ENCODE data around the gene MYH16.
"Not testable (repeated sequence)": the region's sequence is repeated elsewhere in the genome, so short reads cannot be mapped to it uniquely, and the experiment has no call there.

MYH16 gene

DNA sequence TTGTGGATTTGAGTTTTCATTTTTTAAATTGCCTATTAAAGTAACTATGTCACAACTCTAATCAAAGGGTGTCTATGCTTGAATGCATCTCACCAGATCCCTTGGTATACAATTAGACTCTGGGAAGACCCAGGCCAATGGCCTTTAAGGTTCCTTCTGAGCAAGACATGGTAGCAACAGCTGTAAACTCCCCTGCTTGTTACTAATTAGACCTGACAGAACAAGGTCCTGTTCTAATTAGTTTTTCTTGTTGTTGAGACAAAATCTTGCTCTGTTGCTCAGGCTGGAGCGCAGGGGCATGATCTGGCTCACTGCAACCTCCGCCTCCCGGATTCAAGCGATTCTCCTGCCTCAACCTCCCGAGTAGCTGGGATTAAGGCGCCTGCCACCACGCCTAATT lies 2.9 kb downstream of the MYH16 start:
- no peak overlapping the region for H3K4me3 ChIP-seq (ENCODE audit: extremely low read depth, insufficient read depth, low read length, poor library complexity, severe bottlenecking)
- H3K36me3 ChIP-seq (ENCODE audit: control insufficient read depth, insufficient read depth, low read length): no peaks in the 10 kb centered on the region
- WGBS, 2 experiments (ENCODE audit: insufficient coverage in 2 of 2): 85 to 93% methylated on average over 6 to 7 of the region's 7 CpGs
- peaks cover 7% of the 10 kb centered on the region for H3K4me1 ChIP-seq (ENCODE audit: control insufficient read depth, insufficient read depth, low read length, poor library complexity, severe bottlenecking)
- H3K27ac ChIP-seq (ENCODE audit: low read depth, low read length, severe bottlenecking): no peak overlapping the region
- no peaks in the 10 kb centered on the region for H3K9me3 ChIP-seq (ENCODE audit: control insufficient read depth, low read length)

DNA sequence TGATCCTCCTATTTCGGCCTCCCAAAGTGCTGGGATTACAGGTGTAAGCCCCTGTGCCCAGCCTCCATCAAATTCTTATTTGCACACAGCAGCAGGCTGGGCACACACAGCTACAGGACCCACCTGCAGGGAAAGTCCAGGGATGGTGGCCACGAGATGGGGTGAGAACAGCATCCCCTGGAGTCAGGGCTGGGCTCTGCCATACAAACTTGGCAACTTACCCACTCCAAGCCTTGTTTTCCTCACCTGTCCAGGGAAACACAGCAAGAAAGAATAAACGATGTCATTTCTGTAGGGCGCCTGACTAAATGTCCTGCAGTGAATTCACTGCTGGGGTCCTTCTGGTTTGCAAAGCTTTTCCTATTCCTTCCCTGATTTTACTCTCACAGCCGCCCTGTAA lies 5.5 kb downstream of the MYH16 start:
- Histone ChIP-seq H3K4me1 (ENCODE audit: control insufficient read depth, insufficient read depth, low read length, poor library complexity, severe bottlenecking) (peaks cover 7% of the 10 kb centered on the region), H3K9me3 (ENCODE audit: control insufficient read depth, low read length) (no peaks in the 10 kb centered on the region), H3K36me3 (ENCODE audit: control insufficient read depth, insufficient read depth, low read length) (no peaks in the 10 kb centered on the region), H3K4me3 (ENCODE audit: extremely low read depth, insufficient read depth, low read length, poor library complexity, severe bottlenecking) (no peak overlapping the region), H3K27ac (ENCODE audit: low read depth, low read length, severe bottlenecking) (no peak overlapping the region)
- 76 to 80% methylated on average over 4 to 5 of the region's 5 CpGs for WGBS, 2 experiments (ENCODE audit: insufficient coverage in 2 of 2)

DNA sequence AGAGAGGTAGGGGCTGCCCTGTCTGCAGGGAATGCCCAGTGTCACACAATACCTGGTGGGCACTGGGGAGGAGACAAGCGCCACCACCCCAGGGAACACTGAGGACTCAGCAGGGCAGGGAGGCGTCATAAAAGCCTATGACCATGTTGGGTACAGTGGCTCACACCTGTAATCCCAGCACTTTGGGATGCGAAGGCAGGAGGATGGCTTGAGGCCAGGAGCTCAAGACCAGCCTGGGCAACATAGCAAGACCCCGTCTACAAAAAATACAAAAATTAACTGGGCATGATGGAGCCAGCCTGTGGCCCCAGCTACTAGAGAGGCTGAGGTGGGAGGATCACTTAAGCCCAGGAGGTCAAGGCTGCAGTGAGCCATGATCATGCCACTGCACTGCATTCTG lies 11.5 kb downstream of the MYH16 start:
- WGBS, 2 experiments (ENCODE audit: insufficient coverage in 2 of 2): 87 to 92% methylated on average over 4 of the region's 4 CpGs
- not testable (repeated sequence) for H3K4me3 ChIP-seq (ENCODE audit: extremely low read depth, insufficient read depth, low read length, poor library complexity, severe bottlenecking); H3K4me1 ChIP-seq (ENCODE audit: control insufficient read depth, insufficient read depth, low read length, poor library complexity, severe bottlenecking); H3K36me3 ChIP-seq (ENCODE audit: control insufficient read depth, insufficient read depth, low read length); H3K9me3 ChIP-seq (ENCODE audit: control insufficient read depth, low read length); H3K27ac ChIP-seq (ENCODE audit: low read depth, low read length, severe bottlenecking)

DNA sequence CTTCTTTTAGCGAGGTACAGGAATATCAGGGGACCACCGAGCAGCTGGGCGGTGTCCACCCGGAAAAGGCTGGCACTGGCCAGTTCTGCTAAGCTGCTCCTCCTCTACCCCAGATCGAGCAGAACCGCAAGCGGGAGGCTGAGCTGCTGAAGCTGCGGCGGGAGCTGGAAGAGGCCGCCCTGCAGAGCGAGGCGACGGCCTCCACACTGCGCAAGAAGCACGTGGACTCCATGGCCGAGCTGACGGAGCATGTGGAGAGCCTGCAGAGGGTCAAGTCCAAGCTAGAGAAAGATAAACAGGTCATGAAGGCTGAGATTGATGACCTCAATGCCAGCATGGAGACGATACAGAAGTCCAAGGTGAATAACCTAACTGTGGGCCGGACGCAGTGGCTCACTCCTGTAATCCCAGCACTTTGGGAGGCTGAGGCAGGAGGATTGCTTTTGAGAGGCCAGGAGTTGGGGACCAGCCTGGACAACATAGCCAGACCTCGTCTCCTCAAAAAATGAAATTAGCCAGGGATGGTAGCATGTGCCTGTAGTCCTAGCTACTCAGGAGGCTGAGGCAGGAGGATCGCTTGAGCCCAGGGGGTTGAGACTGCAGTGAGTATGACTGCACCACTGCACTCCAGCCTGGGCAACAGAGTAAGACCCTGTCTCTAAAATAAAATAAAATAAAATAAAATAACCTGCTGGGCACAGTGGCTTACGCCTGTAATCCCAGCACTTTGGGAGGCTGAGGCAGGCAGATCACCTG lies 15.3 kb downstream of the MYH16 start:
- Histone ChIP-seq H3K36me3 (ENCODE audit: control insufficient read depth, insufficient read depth, low read length) (no peaks in the 10 kb centered on the region), H3K27ac (ENCODE audit: low read depth, low read length, severe bottlenecking) (no peak overlapping the region), H3K4me3 (ENCODE audit: extremely low read depth, insufficient read depth, low read length, poor library complexity, severe bottlenecking) (no peak overlapping the region), H3K4me1 (ENCODE audit: control insufficient read depth, insufficient read depth, low read length, poor library complexity, severe bottlenecking) (no peaks in the 10 kb centered on the region), H3K9me3 (ENCODE audit: control insufficient read depth, low read length) (no peaks in the 10 kb centered on the region)
- 86 to 90% methylated on average over 18 to 20 of the region's 23 CpGs for WGBS, 2 experiments (ENCODE audit: insufficient coverage in 2 of 2)

DNA sequence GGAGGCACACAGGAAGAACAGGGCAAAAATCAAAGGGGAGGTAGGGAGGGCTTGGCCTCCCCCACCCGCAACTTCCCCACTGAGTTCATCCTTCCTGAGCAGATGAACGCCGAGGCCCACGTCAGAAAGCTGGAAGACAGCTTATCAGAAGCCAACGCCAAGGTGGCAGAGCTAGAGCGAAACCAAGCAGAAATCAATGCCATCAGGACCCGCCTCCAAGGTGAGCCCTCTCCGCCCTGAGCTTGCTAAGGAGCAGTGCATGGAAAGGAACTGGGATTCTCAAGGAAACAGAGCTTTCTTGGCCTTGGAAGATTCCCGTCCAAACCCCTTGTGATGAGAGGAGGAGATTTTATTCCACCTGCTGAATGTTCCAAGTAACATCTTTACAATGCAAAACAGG lies 16.5 kb downstream of the MYH16 start:
- 85 to 95% methylated on average over 7 to 8 of the region's 9 CpGs for WGBS, 2 experiments (ENCODE audit: insufficient coverage in 2 of 2)
- Histone ChIP-seq H3K4me3 (ENCODE audit: extremely low read depth, insufficient read depth, low read length, poor library complexity, severe bottlenecking) (no peak overlapping the region), H3K4me1 (ENCODE audit: control insufficient read depth, insufficient read depth, low read length, poor library complexity, severe bottlenecking) (no peaks in the 10 kb centered on the region), H3K27ac (ENCODE audit: low read depth, low read length, severe bottlenecking) (no peak overlapping the region), H3K9me3 (ENCODE audit: control insufficient read depth, low read length) (no peaks in the 10 kb centered on the region), H3K36me3 (ENCODE audit: control insufficient read depth, insufficient read depth, low read length) (no peaks in the 10 kb centered on the region)

DNA sequence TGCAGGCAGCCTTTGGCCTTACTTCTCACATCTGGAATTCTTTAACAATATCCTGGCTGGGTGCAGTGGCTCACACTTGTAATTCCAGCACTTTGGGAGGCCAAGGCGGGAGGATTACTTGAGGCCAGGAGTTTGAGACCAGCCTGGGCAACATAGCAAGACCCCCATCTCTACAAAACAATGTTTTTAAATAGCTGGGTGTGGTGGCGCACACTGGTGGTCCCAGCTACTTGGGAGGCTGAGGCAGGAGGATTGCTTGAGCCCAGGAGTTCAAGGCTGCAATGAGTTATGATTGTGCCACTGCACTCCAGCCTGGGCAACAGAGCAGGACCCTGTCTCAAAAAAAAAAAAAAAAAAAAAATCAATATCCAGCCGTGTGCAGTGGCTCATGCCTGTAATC lies 17.5 kb downstream of the MYH16 start:
- not testable (repeated sequence) for H3K36me3 ChIP-seq (ENCODE audit: control insufficient read depth, insufficient read depth, low read length); H3K4me1 ChIP-seq (ENCODE audit: control insufficient read depth, insufficient read depth, low read length, poor library complexity, severe bottlenecking); H3K27ac ChIP-seq (ENCODE audit: low read depth, low read length, severe bottlenecking); H3K4me3 ChIP-seq (ENCODE audit: extremely low read depth, insufficient read depth, low read length, poor library complexity, severe bottlenecking); H3K9me3 ChIP-seq (ENCODE audit: control insufficient read depth, low read length)
- whole genome bisulfite sequencing, 2 experiments (ENCODE audit: insufficient coverage in 2 of 2): 86 to 100% methylated on average over 1 of the region's 3 CpGs

DNA sequence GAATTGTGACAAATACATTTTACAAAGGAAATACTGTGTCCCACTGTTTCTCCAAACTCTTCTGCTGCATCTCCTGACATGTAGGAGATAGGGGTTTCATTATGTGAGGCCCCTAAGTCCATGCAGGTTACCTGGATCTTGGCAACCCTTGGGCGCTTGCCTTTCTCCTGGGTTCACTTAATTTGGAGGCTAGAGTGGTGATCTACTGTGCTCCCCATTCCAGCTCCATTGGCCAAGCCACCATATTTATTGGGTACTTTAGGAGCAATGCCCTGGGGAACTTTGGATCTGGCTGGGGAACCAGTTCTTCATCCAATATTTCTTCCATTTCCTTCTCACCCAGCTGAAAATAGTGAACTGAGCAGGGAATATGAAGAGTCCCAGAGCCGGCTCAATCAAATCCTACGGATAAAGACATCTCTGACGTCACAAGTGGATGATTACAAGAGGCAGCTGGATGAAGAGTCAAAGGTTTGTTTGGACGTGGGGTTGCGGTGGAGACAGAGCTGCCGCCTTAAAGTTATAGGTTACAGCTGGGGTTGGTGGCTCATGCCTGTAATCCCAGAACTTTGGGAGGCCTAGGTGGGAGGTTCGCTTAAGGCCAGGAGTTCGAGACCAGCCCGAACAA lies 18.5 kb downstream of the MYH16 start:
- Histone ChIP-seq H3K9me3 (ENCODE audit: control insufficient read depth, low read length) (no peaks in the 10 kb centered on the region), H3K27ac (ENCODE audit: low read depth, low read length, severe bottlenecking) (no peak overlapping the region), H3K36me3 (ENCODE audit: control insufficient read depth, insufficient read depth, low read length) (no peaks in the 10 kb centered on the region), H3K4me1 (ENCODE audit: control insufficient read depth, insufficient read depth, low read length, poor library complexity, severe bottlenecking) (no peaks in the 10 kb centered on the region), H3K4me3 (ENCODE audit: extremely low read depth, insufficient read depth, low read length, poor library complexity, severe bottlenecking) (no peak overlapping the region)
- WGBS, 2 experiments (ENCODE audit: insufficient coverage in 2 of 2): 96 to 100% methylated on average over 3 to 7 of the region's 10 CpGs

DNA sequence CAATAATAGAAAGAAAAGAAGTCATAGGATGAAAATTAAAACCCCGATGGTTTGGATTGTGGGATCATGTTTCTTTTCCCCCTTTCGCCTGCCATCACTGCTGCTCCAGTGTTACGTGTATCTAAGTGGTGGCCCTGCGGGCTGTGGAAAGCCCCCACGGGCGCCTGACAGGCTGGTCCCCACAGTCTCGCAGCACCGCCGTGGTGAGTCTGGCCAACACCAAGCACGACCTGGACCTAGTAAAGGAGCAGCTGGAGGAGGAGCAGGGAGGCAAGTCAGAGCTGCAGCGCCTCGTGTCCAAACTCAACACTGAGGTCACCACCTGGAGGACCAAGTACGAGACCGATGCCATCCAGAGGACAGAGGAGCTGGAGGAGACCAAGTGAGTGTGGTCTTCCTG lies 19.5 kb downstream of the MYH16 start:
- no peaks in the 10 kb centered on the region for H3K4me1 ChIP-seq (ENCODE audit: control insufficient read depth, insufficient read depth, low read length, poor library complexity, severe bottlenecking)
- H3K27ac ChIP-seq (ENCODE audit: low read depth, low read length, severe bottlenecking): no peak overlapping the region
- no peaks in the 10 kb centered on the region for H3K36me3 ChIP-seq (ENCODE audit: control insufficient read depth, insufficient read depth, low read length)
- WGBS, 2 experiments (ENCODE audit: insufficient coverage in 2 of 2): 89 to 90% methylated on average over 14 of the region's 14 CpGs
- H3K9me3 ChIP-seq (ENCODE audit: control insufficient read depth, low read length): no peaks in the 10 kb centered on the region
- no peak overlapping the region for H3K4me3 ChIP-seq (ENCODE audit: extremely low read depth, insufficient read depth, low read length, poor library complexity, severe bottlenecking)

DNA sequence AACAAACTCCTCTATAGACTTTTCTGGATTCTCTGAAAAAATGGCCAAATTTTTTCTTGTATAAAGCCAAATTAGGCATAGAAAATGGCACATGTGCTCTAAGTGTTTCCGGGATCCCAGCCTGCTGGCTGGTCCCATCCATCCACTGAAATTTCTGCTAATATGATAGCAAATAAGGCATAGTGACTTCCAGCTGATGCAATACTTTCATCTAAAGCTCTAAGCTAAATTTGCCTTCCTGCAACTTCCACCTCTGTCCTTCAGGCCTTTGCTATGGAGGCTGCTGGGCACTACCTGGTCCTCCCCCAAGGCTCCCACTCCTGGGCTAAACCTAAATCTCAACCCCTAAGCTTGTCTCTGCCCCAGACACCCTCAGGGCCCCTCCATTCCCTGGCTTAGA lies 20.5 kb downstream of the MYH16 start:
- Histone ChIP-seq H3K36me3 (ENCODE audit: control insufficient read depth, insufficient read depth, low read length) (no peaks in the 10 kb centered on the region), H3K9me3 (ENCODE audit: control insufficient read depth, low read length) (no peaks in the 10 kb centered on the region), H3K4me3 (ENCODE audit: extremely low read depth, insufficient read depth, low read length, poor library complexity, severe bottlenecking) (no peak overlapping the region), H3K4me1 (ENCODE audit: control insufficient read depth, insufficient read depth, low read length, poor library complexity, severe bottlenecking) (no peaks in the 10 kb centered on the region), H3K27ac (ENCODE audit: low read depth, low read length, severe bottlenecking) (no peak overlapping the region)
- WGBS, 2 experiments (ENCODE audit: insufficient coverage in 2 of 2): 86% methylated on average over 1 of the region's 1 CpG; no CpG with 5 or more reads in 1 of the 2 experiments

DNA sequence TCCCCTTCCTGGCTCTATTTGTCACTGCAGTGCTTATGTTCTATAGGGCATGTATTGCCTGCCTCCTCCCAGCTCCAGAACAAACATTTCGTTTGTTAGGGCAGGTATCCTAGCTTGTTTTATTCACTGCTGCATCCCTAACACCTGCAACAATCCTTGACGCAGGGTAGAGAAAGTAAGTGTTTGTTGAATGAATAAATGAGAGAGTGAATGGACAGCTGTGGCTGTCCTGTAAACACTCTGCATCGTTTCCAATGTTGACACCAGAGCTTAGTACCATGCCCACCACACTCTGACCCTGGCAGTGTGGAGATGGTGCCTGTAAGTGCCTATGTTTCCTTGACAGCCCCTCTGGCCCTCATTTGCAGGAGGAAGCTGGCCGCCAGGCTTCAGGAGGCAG lies 21.0 kb downstream of the MYH16 start:
- 83 to 100% methylated on average over 1 to 2 of the region's 4 CpGs for WGBS, 2 experiments (ENCODE audit: insufficient coverage in 2 of 2)
- H3K4me3 ChIP-seq (ENCODE audit: extremely low read depth, insufficient read depth, low read length, poor library complexity, severe bottlenecking): no peak overlapping the region
- no peaks in the 10 kb centered on the region for H3K9me3 ChIP-seq (ENCODE audit: control insufficient read depth, low read length)
- no peaks in the 10 kb centered on the region for H3K36me3 ChIP-seq (ENCODE audit: control insufficient read depth, insufficient read depth, low read length)
- no peaks in the 10 kb centered on the region for H3K4me1 ChIP-seq (ENCODE audit: control insufficient read depth, insufficient read depth, low read length, poor library complexity, severe bottlenecking)
- no peak overlapping the region for H3K27ac ChIP-seq (ENCODE audit: low read depth, low read length, severe bottlenecking)

DNA sequence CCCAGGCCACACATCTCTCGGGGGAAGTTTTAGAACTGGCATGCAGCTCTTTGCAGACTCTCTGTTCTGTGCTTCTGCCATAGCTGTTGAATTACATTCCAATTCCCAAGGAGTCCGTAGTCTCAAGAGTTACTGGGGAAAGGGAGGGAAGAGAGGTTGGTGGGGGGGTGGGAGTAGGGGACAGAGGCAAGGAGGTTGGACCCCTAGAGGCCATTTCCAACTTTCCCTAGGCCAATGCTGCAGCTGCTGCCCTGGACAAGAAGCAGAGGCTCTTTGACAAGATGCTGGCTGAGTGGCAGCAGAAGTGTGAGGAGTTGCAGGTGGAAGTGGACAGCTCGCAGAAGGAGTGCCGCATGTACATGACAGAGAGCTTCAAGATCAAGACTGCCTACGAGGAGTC lies 23.8 kb downstream of the MYH16 start:
- 93 to 98% methylated on average over 4 of the region's 5 CpGs for WGBS, 2 experiments (ENCODE audit: insufficient coverage in 2 of 2)
- no peak overlapping the region for H3K27ac ChIP-seq (ENCODE audit: low read depth, low read length, severe bottlenecking)
- no peak overlapping the region for H3K4me3 ChIP-seq (ENCODE audit: extremely low read depth, insufficient read depth, low read length, poor library complexity, severe bottlenecking)
- no peaks in the 10 kb centered on the region for H3K36me3 ChIP-seq (ENCODE audit: control insufficient read depth, insufficient read depth, low read length)
- H3K4me1 ChIP-seq (ENCODE audit: control insufficient read depth, insufficient read depth, low read length, poor library complexity, severe bottlenecking): no peaks in the 10 kb centered on the region
- H3K9me3 ChIP-seq (ENCODE audit: control insufficient read depth, low read length): no peaks in the 10 kb centered on the region
